Thyroid gland (tissue), 4 donors: ENCODE results near the gene TRPC4.

Experiments used
- CTCF ChIP-seq, 6 experiments: fragments of 200-600 bp in 3 of 6; fragments of 450-650 bp in 3 of 6; sonication (generic) in 3 of 6; IDR thresholded peaks; one replicate each; pipeline ENCODE4 v1.5.1; 2016 to 2019; ENCODE audit warnings: antibody characterized with exemption in 6 of 6, mild to moderate bottlenecking in 2 of 6, inconsistent platforms in 1 of 6, moderate library complexity in 1 of 6
- POLR2A ChIP-seq, 2 donors: fragments of 450-650 bp; IDR thresholded peaks; one replicate each; pipeline ENCODE4 v1.6.1; 2017; ENCODE audit warnings: antibody characterized with exemption in 2 of 2, mild to moderate bottlenecking in 2 of 2, moderate library complexity in 1 of 2

- TF ChIP-seq POLR2A (IDR thresholded peaks at IDR 0.05) (no peak), CTCF (IDR thresholded peaks at IDR 0.05) (no peak)
Measured at GRCh38 chr13:37595162-37595561, 274.4 kb downstream of the TRPC4 start.
